ENCODE data around the gene TICAM2.

- TF ChIP-seq POLR2A (IDR thresholded peaks at IDR 0.05; ENCODE audit: extremely low read depth, insufficient read length) (no peak), CTCF (IDR thresholded peaks at IDR 0.05; ENCODE audit: low read depth, low read length) (no peak), MYC (IDR thresholded peaks at IDR 0.05; ENCODE audit: low read depth, low read length) (peak; percentile 13; the same call in 1 of the 2 replicates), MAX (IDR thresholded peaks at IDR 0.05; ENCODE audit: low read depth, low read length) (peak; percentile 41; the same call in 1 of the 2 replicates)
Measured at GRCh38 chr5:115543365-115544042, 58.8 kb downstream of the TICAM2 start.
